Hematopoietic multipotent progenitor cell treated with erythropoietin and hydrocortisone succinate and interleukin-3 and kit ligand, for 15 days (in vitro differentiated cells): ENCODE measurements around the gene KRTAP1-5.
"Not testable (repeated sequence)": the region's sequence is repeated elsewhere in the genome, so short reads cannot be mapped to it uniquely, and the experiment has no call there.

Experiments
- DNase-seq: peaks from one replicate; pipeline ENCODE4 v3.0.0-alpha.2; 2015; ENCODE audit warnings: low spot score

KRTAP1-5 gene

GRCh38 chr17:41048441-41048840, 21.4 kb upstream of the KRTAP1-5 start:
- DNase-seq: no peak

DNA sequence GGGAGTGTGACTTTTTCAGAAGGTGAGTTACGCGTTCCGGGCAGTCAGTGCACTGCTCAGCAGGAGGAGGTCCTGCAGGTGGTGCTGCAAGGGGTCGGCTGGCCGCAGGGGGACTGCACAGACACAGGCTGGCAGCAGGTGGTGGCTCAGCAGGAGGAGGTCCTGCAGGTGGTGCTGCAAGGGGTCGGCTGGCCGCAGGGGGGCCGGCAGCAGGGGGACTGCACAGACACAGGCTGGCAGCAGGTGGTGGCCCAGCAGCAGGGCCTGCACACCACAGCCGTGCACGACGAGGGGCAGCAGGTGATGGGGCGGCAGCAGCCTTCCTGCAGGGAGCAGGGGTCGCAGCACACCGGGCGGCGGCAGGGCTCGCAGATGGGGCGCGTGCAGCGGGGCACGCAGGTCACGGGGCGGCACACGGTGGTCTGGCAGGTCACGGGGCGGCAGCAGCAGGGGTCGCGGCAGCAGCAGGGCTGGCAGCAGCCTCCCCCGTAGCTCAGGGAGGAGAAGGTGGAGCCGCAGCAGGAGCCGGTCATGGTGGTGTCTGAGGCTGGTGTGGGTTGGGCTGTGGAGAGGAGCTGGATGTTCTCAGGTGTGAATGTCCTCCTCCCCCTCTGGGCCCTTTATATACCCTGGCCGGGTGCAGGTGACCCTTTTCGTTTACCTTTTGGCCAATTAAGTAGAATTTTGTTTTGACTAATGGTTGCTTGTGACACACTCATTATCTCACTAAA, 19.9 kb upstream of the KRTAP1-5 start, which contains the start of gene KRTAP2-1:
KRTAP2-1 (minus strand) TSS at position 582 of the 731 bp plus-strand sequence; CDS start at position 533, 49 bp downstream.
- not testable (repeated sequence) for DNase-seq

DNA sequence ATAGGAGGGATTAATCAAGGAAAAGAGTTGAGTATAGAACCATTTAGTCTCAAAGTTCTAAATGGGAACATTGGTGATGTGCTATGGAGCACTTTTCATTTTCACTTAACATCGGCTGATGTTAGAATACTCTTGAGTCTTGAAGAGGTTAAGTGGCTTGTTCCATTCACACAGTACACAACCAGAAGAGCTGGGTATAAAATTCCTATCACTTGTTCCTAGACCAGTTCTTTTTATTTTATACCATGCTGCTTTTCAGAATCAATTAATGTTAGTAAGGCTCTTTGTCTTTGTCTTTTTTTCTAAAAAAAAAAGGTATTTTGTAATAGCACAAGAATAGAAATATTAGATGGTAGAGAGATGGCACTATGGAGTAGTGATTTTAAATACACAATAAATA, 15.9 kb upstream of the KRTAP1-5 start:
- no peak for DNase-seq

GRCh38 chr17:41040783-41041571, 14.0 kb upstream of the KRTAP1-5 start, which contains the start of gene KRTAP1-1:
Gene KRTAP1-1 (minus strand): TSS chr17:41041450. CDS start chr17:41041397, 53 bp downstream.
- not testable (repeated sequence) for DNase-seq

- DNase-seq: no peak
Observed at GRCh38 chr17:41037853-41038350, 10.9 kb upstream of the KRTAP1-5 start.

GRCh38 chr17:41034346-41034935, 7.4 kb upstream of the KRTAP1-5 start, which contains the start of gene KRTAP1-3:
Gene KRTAP1-3 (minus strand): TSS chr17:41034874. CDS start chr17:41034821, 53 bp downstream.
- not testable (repeated sequence) for DNase-seq

DNA sequence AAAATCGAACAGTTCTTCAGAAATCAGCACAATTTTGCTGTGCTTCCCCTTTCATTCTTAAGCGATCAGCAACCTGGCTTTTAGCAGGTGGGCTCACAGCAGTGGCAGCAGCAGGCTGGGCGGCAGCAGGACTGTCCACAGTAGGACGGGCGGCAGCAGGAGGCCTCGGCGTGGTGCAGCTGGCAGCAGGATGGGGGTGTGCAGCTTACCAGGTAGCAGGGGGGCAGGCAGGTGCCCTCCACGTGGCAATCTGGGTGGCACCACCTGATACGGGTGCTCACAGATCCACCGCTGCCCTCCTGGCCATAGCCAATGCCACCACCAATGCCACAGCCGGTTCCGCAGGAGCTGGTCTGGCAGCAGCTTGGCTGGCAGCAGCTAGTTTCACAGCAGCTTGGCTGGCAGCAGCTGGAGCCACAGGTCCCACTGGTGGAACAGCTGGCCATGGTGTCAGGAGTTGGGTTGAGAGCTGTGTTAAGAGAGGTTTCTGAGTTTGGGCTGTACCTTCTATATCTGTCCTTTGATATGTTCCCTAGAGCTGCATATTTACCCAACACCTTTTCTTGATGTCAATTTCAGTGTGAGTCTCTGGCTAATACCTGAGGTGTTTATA, 2.7 kb upstream of the KRTAP1-5 start, which contains the start of gene KRTAP1-4:
KRTAP1-4 (minus strand) TSS at position 563 of the 613 bp plus-strand sequence; CDS start at position 446, 117 bp downstream.
- no peak for DNase-seq

- no peak for DNase-seq
Observed at GRCh38 chr17:41024697-41025096, 2.3 kb downstream of the KRTAP1-5 start.

- DNase-seq: no peak
Observed at GRCh38 chr17:41020336-41020735, 6.7 kb downstream of the KRTAP1-5 start.

GRCh38 chr17:41019415-41019814, 7.6 kb downstream of the KRTAP1-5 start:
- DNase-seq: no peak

DNA sequence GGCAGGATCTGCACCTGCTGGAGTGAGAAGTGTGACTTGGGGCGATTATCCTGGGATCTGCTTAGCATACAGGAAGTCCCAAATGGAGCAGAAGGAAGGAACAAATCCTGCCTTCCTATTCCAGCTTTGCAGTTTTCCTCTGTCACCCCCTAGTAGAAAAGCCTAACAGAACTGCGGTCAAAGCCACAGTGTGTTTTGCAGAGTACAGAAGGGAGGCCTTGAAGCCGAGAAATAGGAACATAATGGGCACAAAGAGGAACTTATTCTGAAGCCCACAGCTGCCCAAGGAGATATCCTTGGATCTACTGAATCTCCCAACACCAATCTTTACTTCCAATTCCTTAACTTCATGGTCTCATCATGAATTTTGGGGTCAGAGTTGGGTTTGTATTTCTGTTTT, 8.5 kb downstream of the KRTAP1-5 start:
- no peak for DNase-seq

GRCh38 chr17:41016578-41017215, 10.3 kb downstream of the KRTAP1-5 start:
- no peak for DNase-seq

DNA sequence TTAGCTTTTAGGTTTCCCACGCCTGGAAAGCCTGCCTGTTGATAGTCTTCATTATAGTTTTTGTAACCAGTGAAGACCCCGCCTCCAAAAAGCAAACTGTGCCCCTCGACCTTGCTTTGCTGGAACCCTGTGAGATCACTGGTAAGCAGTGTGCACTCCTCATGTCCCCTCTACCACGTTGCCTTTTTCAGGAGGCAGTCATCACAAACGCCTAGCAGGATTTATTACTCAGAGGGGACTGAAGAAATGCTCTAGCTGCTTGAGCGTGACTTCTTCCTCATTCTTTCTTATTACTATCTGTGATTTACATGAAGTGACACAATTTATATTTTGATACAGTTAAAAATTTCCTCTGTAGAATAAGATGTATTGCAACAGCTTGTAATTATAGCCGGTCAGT, 11.6 kb downstream of the KRTAP1-5 start:
- no peak for DNase-seq

GRCh38 chr17:41013606-41014005, 13.4 kb downstream of the KRTAP1-5 start:
- DNase-seq: no peak

- no peak for DNase-seq
Observed at GRCh38 chr17:41013181-41013580, 13.8 kb downstream of the KRTAP1-5 start.

DNA sequence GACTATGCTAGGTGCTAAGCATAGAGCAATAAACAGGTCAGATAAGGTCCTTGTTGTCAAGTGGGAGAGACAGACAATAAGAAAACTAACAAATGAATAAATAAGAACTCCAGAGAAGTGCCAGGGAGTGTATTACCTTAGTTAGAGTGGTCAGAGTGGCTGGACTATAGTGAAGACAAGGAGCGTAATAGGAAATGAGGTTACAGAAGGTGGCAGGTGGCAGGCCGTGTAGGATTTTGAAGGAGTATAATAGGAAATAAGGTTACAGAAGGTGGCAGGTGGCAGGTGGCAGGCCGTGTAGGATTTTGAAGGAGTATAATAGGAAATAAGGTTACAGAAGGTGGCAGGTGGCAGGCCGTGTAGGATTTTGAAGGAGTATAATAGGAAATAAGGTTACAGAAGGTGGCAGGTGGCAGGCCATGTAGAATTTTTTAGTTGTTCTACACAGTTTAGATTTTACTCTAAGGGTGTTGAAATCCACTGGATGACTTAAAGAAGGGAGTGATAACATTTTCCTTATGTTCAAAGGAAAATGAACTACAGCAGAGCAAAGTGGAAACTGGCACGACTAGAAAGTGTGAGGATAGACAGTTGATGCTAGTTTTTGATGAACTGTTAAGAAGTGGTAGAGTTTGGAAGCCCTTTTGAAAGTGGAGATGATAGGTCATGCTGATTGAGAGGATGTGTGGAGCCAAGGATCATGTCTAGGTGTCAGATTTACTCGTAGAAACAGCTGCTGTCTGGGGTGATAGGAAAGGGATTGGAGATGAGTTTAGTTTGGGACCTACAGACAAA, 14.5 kb downstream of the KRTAP1-5 start:
- DNase-seq: no peak

- DNase-seq: no peak
Observed at GRCh38 chr17:41010441-41010840, 16.6 kb downstream of the KRTAP1-5 start.

- no peak for DNase-seq
Observed at GRCh38 chr17:41009936-41010335, 17.1 kb downstream of the KRTAP1-5 start.

- DNase-seq: no peak
Observed at GRCh38 chr17:41009301-41009760, 17.7 kb downstream of the KRTAP1-5 start.

- DNase-seq: no peak
Observed at GRCh38 chr17:41008811-41009210, 18.2 kb downstream of the KRTAP1-5 start, which contains the start of gene KRTAP3-1. Gene KRTAP3-1 (minus strand): TSS chr17:41009128. CDS start chr17:41009074, 54 bp downstream.
